Liver (tissue), 9 donors: ENCODE results near the gene MARCHF9. TPM values are rescaled to one million over a fixed set of nuclear protein-coding genes. Genes with fewer than 3 reads are reported as not detected.

Experiments used
- DNase-seq: peaks from one replicate; pipeline ENCODE4 v3.0.0-alpha.2; 2017; ENCODE audit warnings: low spot score
- H3K27ac ChIP-seq, 2 donors: one replicate each; pipeline ENCODE4 v1.7.0; 2013; ENCODE audit warnings: inconsistent platforms in 2 of 2, low read length in 2 of 2, control low read depth in 1 of 2, low read depth in 1 of 2, mild to moderate bottlenecking in 1 of 2
- H3K27me3 ChIP-seq, 4 donors: one replicate each; pipeline versions ENCODE4 v1.6.1 to v1.7.0; 2013; ENCODE audit warnings: low read length in 3 of 4, inconsistent platforms in 1 of 4, mild to moderate bottlenecking in 1 of 4, moderate library complexity in 1 of 4; ENCODE audit not compliant: control insufficient read depth in 4 of 4, insufficient read depth in 4 of 4
- H3K36me3 ChIP-seq, 4 donors: one replicate each; pipeline versions ENCODE4 v1.6.1 to v1.7.0; 2013; ENCODE audit warnings: low read length in 3 of 4, mild to moderate bottlenecking in 3 of 4, low read depth in 1 of 4, moderate library complexity in 1 of 4; ENCODE audit not compliant: control insufficient read depth in 4 of 4, insufficient read depth in 3 of 4
- H3K4me1 ChIP-seq, 4 donors: one replicate each; pipeline versions ENCODE4 v1.6.1 to v1.7.0; 2013; ENCODE audit warnings: low read length in 3 of 4, mild to moderate bottlenecking in 3 of 4, moderate library complexity in 1 of 4; ENCODE audit not compliant: control insufficient read depth in 4 of 4, insufficient read depth in 4 of 4
- H3K4me3 ChIP-seq, 3 donors: one replicate each; pipeline versions ENCODE4 v1.6.1 to v1.7.0; 2013; ENCODE audit warnings: low read length in 3 of 3, control low read depth in 1 of 3, low read depth in 1 of 3, mild to moderate bottlenecking in 1 of 3
- H3K9ac ChIP-seq, 2 donors: one replicate each; pipeline ENCODE4 v1.7.0; 2013; ENCODE audit warnings: low read length in 2 of 2, mild to moderate bottlenecking in 2 of 2, moderate library complexity in 2 of 2, control low read depth in 1 of 2, low read depth in 1 of 2
- H3K9me3 ChIP-seq, 4 donors: one replicate each; pipeline versions ENCODE4 v1.6.1 to v1.7.0; 2013; ENCODE audit warnings: low read length in 3 of 4; ENCODE audit not compliant: control insufficient read depth in 4 of 4
- EGR1 ChIP-seq, 2 donors: IDR thresholded peaks; 2 replicates each; pipeline ENCODE4 v1.6.1; 2016 to 2018; ENCODE audit warnings: antibody characterized with exemption in 2 of 2, low read depth in 2 of 2
- FOXA1 ChIP-seq: IDR thresholded peaks from 2 replicates; pipeline ENCODE4 v1.6.1; 2016; ENCODE audit warnings: antibody characterized with exemption
- FOXA2 ChIP-seq: IDR thresholded peaks from 2 replicates; pipeline ENCODE4 v1.6.1; 2016; ENCODE audit warnings: antibody characterized with exemption
- GABPA ChIP-seq, 2 donors: IDR thresholded peaks in 1 of 2; conservative IDR thresholded peaks in 1 of 2; 2 replicates each; pipeline ENCODE4 v1.6.1; 2016; ENCODE audit warnings: antibody characterized with exemption in 2 of 2, mild to moderate bottlenecking in 1 of 2, moderate library complexity in 1 of 2
- HNF4A ChIP-seq, 2 donors: conservative IDR thresholded peaks; 2 replicates each; pipeline ENCODE4 v1.6.1; 2016; ENCODE audit warnings: antibody characterized with exemption in 2 of 2, mild to moderate bottlenecking in 2 of 2
- HNF4G ChIP-seq: IDR thresholded peaks from 2 replicates; pipeline ENCODE4 v1.6.1; 2016; ENCODE audit warnings: antibody characterized with exemption
- JUND ChIP-seq, 2 donors: IDR thresholded peaks; 2 replicates each; pipeline ENCODE4 v1.6.1; 2016; ENCODE audit warnings: antibody characterized with exemption in 2 of 2
- NR2F2 ChIP-seq: IDR thresholded peaks from 2 replicates; pipeline ENCODE4 v1.6.1; 2016; ENCODE audit warnings: antibody characterized with exemption
- RAD21 ChIP-seq, 2 donors: IDR thresholded peaks; 2 replicates each; pipeline ENCODE4 v1.6.1; 2016; ENCODE audit warnings: antibody characterized with exemption in 2 of 2, mild to moderate bottlenecking in 2 of 2
- RXRA ChIP-seq, 2 donors: IDR thresholded peaks; 2 replicates each; pipeline ENCODE4 v1.6.1; 2017 to 2018; ENCODE audit warnings: antibody characterized with exemption in 2 of 2, mild to moderate bottlenecking in 1 of 2
- SP1 ChIP-seq: IDR thresholded peaks from 2 replicates; pipeline ENCODE4 v1.6.1; 2018; ENCODE audit warnings: antibody characterized with exemption, mild to moderate bottlenecking
- TAF1 ChIP-seq: conservative IDR thresholded peaks from 2 replicates; pipeline ENCODE4 v1.6.1; 2016; ENCODE audit warnings: antibody characterized with exemption, mild to moderate bottlenecking
- YY1 ChIP-seq: IDR thresholded peaks from 2 replicates; pipeline ENCODE4 v1.6.1; 2016; ENCODE audit warnings: antibody characterized with exemption, mild to moderate bottlenecking
- WGBS: extraction: QIAGEN DNeasy Blood & Tissue Kit; methylation state at CpG from one replicate; pipeline ENCODE4 v1.1.7; 2013; 5-methylcytosine and 5-hydroxymethylcytosine counted together
- polyA plus RNA-seq, 2 donors: library from polyadenylated mRNA; stranded (reverse) in 1 of 2; unstranded in 1 of 2; fragments of 200-250 nt in 1 of 2; fragments of >200 nt in 1 of 2; fragmentation: Nextera tagmentation in 1 of 2; extraction: Ambion mirVana in 1 of 2; gene quantifications; one replicate each; pipeline versions ENCODE4 v1.2.1 to v1.2.3, GENCODE V29; 2013 to 2015
- total RNA-seq, 2 donors: library from RNA; depleted of rRNA; stranded (reverse); fragments of >200 nt; gene quantifications; one replicate each; pipeline ENCODE4 v1.2.3, GENCODE V29; 2014
- TF ChIP-seq, protein P1 (sequence below): IDR thresholded peaks from 2 replicates; pipeline ENCODE4 v1.6.1; 2016; ENCODE audit warnings: antibody characterized with exemption
- TF ChIP-seq, protein P2 (sequence below): IDR thresholded peaks from 2 replicates; pipeline ENCODE4 v1.6.1; 2016; ENCODE audit warnings: antibody characterized with exemption
- TF ChIP-seq, protein P3 (sequence below): fragments of 150-350 bp; IDR thresholded peaks from 2 replicates; pipeline ENCODE4 v1.5.1; 2017; ENCODE audit warnings: improper control_type of control experiment, low read depth, low read length; ENCODE audit not compliant: missing input control
- TF ChIP-seq, protein P4 (sequence below): IDR thresholded peaks from 2 replicates; pipeline ENCODE4 v1.6.1; 2016; ENCODE audit warnings: antibody characterized with exemption, mild to moderate bottlenecking
- TF ChIP-seq, protein P5 (sequence below): IDR thresholded peaks from 2 replicates; pipeline ENCODE4 v1.6.1; 2016; ENCODE audit warnings: antibody characterized with exemption
- donor health status: healthy.
- donor health status: healthy.
- donor health status: healthy.
- donor health status: healthy.
- donor health status: healthy.

The MARCHF9 gene
- total and polyA plus RNA-seq, 4 donors: 1.1 to 3.0 (median 2.2) TPM

DNA sequence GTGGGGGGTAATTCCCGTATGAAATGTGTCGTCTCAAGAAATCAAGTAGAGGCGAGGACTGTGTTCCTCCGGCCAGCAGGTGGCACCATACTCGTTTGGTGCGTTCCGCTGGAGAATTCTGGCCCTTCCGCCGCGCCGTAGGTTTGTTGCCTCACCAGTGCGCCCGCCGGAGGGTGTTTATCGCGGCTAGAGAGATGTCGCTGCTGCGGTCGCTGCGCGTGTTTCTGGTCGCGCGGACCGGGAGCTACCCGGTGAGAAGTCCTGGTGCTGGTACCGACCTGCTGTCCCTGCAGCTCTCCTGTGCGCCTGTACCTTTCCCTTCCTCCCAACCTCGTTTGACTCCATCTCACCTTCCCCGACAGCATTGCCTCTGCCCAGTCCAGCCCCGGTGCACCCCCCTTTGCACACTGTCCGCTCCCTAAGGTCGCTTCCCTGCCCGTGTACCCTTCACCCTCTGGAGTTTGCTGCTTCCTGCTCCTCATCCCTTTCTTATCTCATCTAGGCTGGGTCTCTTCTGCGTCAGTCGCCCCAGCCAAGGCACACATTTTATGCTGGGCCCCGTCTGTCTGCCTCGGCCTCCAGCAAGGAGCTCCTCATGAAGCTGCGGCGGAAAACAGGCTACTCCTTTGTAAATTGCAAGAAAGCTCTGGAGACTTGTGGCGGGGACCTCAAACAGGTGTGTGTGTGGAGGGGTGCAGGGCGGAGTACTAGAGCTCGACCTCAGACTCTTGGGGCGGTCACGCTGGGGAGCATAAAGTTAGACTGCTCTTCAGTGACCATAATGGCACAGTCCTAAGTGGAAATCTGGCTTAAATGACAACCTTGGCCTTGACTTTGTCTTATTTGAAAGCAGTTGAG is 27.9 kb downstream of the MARCHF9 start, which contains the start of gene TSFM:
Gene TSFM, plus strand, starts transcription at position 180 of the 858 bp plus-strand sequence. Its CDS starts 15 bp downstream, at position 195.
- Histone ChIP-seq H3K27me3 (no peaks in the 10 kb centered on the region), H3K27ac (peak within 1 kb of the TSS; percentile 39 to 44), H3K36me3 (peaks cover 5 to 21% (median 17%) of the 10 kb centered on the region in 4 donors), H3K9me3 (no peaks in the 10 kb centered on the region), H3K4me3 (peak within 1 kb of the TSS; percentile 74 to 99 (median 98)), H3K4me1 (peaks cover 0 to 19% (median 15%) of the 10 kb centered on the region in 4 donors), H3K9ac (peak within 1 kb of the TSS; percentile 82)
- TF ChIP-seq, protein P1, sequence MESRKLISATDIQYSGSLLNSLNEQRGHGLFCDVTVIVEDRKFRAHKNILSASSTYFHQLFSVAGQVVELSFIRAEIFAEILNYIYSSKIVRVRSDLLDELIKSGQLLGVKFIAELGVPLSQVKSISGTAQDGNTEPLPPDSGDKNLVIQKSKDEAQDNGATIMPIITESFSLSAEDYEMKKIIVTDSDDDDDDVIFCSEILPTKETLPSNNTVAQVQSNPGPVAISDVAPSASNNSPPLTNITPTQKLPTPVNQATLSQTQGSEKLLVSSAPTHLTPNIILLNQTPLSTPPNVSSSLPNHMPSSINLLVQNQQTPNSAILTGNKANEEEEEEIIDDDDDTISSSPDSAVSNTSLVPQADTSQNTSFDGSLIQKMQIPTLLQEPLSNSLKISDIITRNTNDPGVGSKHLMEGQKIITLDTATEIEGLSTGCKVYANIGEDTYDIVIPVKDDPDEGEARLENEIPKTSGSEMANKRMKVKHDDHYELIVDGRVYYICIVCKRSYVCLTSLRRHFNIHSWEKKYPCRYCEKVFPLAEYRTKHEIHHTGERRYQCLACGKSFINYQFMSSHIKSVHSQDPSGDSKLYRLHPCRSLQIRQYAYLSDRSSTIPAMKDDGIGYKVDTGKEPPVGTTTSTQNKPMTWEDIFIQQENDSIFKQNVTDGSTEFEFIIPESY: peak; percentile 97
- TF ChIP-seq FOXA2 (peak; percentile 39), FOXA1 (peak; percentile 68), SP1 (peak; percentile 44), HNF4A (conservative IDR thresholded peaks at IDR 0.05) (peak in 1 of 2 donors; percentile 32), EGR1 (IDR thresholded peaks at IDR 0.05; ENCODE audit: low read depth in 2 of 2) (peak in 1 of 2 donors; percentile 42), JUND (IDR thresholded peaks at IDR 0.05) (peak; percentile 58 to 60), NR2F2 (no peak), YY1 (peak; percentile 91), GABPA (IDR thresholded peaks at IDR 0.05 in 1 of 2, conservative IDR thresholded peaks at IDR 0.05 in 1 of 2) (peak in 1 of 2 donors; percentile 83), RAD21 (IDR thresholded peaks at IDR 0.05) (peak; percentile 77 to 81), HNF4G (no peak), TAF1 (no peak), RXRA (IDR thresholded peaks at IDR 0.05) (peak; percentile 59 to 65)
- TF ChIP-seq, protein P2, sequence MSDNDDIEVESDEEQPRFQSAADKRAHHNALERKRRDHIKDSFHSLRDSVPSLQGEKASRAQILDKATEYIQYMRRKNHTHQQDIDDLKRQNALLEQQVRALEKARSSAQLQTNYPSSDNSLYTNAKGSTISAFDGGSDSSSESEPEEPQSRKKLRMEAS: peak; percentile 95
- TF ChIP-seq, protein P3, sequence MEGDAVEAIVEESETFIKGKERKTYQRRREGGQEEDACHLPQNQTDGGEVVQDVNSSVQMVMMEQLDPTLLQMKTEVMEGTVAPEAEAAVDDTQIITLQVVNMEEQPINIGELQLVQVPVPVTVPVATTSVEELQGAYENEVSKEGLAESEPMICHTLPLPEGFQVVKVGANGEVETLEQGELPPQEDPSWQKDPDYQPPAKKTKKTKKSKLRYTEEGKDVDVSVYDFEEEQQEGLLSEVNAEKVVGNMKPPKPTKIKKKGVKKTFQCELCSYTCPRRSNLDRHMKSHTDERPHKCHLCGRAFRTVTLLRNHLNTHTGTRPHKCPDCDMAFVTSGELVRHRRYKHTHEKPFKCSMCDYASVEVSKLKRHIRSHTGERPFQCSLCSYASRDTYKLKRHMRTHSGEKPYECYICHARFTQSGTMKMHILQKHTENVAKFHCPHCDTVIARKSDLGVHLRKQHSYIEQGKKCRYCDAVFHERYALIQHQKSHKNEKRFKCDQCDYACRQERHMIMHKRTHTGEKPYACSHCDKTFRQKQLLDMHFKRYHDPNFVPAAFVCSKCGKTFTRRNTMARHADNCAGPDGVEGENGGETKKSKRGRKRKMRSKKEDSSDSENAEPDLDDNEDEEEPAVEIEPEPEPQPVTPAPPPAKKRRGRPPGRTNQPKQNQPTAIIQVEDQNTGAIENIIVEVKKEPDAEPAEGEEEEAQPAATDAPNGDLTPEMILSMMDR: peak; percentile 95
- TF ChIP-seq, protein P4, sequence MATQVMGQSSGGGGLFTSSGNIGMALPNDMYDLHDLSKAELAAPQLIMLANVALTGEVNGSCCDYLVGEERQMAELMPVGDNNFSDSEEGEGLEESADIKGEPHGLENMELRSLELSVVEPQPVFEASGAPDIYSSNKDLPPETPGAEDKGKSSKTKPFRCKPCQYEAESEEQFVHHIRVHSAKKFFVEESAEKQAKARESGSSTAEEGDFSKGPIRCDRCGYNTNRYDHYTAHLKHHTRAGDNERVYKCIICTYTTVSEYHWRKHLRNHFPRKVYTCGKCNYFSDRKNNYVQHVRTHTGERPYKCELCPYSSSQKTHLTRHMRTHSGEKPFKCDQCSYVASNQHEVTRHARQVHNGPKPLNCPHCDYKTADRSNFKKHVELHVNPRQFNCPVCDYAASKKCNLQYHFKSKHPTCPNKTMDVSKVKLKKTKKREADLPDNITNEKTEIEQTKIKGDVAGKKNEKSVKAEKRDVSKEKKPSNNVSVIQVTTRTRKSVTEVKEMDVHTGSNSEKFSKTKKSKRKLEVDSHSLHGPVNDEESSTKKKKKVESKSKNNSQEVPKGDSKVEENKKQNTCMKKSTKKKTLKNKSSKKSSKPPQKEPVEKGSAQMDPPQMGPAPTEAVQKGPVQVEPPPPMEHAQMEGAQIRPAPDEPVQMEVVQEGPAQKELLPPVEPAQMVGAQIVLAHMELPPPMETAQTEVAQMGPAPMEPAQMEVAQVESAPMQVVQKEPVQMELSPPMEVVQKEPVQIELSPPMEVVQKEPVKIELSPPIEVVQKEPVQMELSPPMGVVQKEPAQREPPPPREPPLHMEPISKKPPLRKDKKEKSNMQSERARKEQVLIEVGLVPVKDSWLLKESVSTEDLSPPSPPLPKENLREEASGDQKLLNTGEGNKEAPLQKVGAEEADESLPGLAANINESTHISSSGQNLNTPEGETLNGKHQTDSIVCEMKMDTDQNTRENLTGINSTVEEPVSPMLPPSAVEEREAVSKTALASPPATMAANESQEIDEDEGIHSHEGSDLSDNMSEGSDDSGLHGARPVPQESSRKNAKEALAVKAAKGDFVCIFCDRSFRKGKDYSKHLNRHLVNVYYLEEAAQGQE: peak; percentile 70
- TF ChIP-seq, protein P5, sequence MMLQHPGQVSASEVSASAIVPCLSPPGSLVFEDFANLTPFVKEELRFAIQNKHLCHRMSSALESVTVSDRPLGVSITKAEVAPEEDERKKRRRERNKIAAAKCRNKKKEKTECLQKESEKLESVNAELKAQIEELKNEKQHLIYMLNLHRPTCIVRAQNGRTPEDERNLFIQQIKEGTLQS: peak; percentile 95
- under 1% methylated on average over 45 of the region's 45 CpGs for WGBS
- peak; percentile 99 for DNase-seq
